PC-3 (cell line): ENCODE data around the gene GABRA5. TPM values are rescaled to one million over a fixed set of nuclear protein-coding genes. Genes with fewer than 3 reads are reported as not detected.
"Not testable (repeated sequence)": the region's sequence is repeated elsewhere in the genome, so short reads cannot be mapped to it uniquely, and the experiment has no call there.

Experiments
- ATAC-seq: fragments of 200-7000 bp; cut with Tn5 transposase; 2 replicates; pipeline ENCODE4 v1.9.1; 2020; ENCODE audit warnings: mild to moderate bottlenecking, moderate library complexity
- Bru-seq: library from RNA; stranded (reverse); fragments of 400-500 nt; gene quantifications from one replicate; lab custom pipeline; 2021; lab: Mats Ljungman, UMichigan
- BruChase-seq, 2 experiments: library from RNA; stranded (reverse); fragments of 400-500 nt; gene quantifications; one replicate each; lab custom pipeline; 2021; lab: Mats Ljungman, UMichigan
- BruUV-seq: library from RNA; stranded (reverse); fragments of 400-500 nt; replicated peaks from 2 replicates; lab custom pipeline; 2021; lab: Mats Ljungman, UMichigan
- CTCF ChIA-PET: fragments of 300-600 bp; sonication (Branson Sonifier 250); formaldehyde crosslinking; loops from one replicate; lab custom pipeline; 2022; ENCODE audit warnings: antibody characterized with exemption; lab: Charles Lee
- POLR2A ChIA-PET: fragments of 300-600 bp; sonication (Branson Sonifier 250); formaldehyde crosslinking; loops from one replicate; lab custom pipeline; 2022; ENCODE audit warnings: antibody characterized with exemption; ENCODE audit not compliant: unreplicated experiment; lab: Charles Lee
- DNase-seq: peaks from one replicate; pipeline ENCODE4 v3.0.0-alpha.2; 2015
- H2AFZ ChIP-seq: fragments of 300-600 bp; sonication (generic); 2 replicates; pipeline ENCODE4 v1.6.0; 2016; ENCODE audit warnings: antibody characterized with exemption, low read length
- H3F3A ChIP-seq: fragments of 300-600 bp; sonication (generic); one replicate; pipeline ENCODE4 v1.6.0; 2017; ENCODE audit warnings: antibody characterized with exemption, low read length, control low read depth, mild to moderate bottlenecking; ENCODE audit not compliant: unreplicated experiment
- H3K27ac ChIP-seq: fragments of 300-600 bp; sonication (generic); 2 replicates; pipeline ENCODE4 v1.5.1; 2016; ENCODE audit warnings: mild to moderate bottlenecking, low read length
- H3K27me3 ChIP-seq: fragments of 300-600 bp; sonication (generic); 2 replicates; pipeline ENCODE4 v1.6.1; 2016; ENCODE audit warnings: low read length, mixed read lengths
- H3K36me3 ChIP-seq: fragments of 300-600 bp; sonication (generic); 2 replicates; pipeline ENCODE4 v1.6.1; 2016; ENCODE audit warnings: low read depth, mixed run types, low read length, mixed read lengths
- H3K4me1 ChIP-seq: fragments of 300-600 bp; sonication (generic); 2 replicates; pipeline ENCODE4 v1.5.1; 2016; ENCODE audit warnings: low read length; ENCODE audit not compliant: insufficient read depth
- H3K4me2 ChIP-seq: fragments of 300-600 bp; sonication (generic); 2 replicates; pipeline ENCODE4 v1.6.0; 2016; ENCODE audit warnings: low read length
- H3K4me3 ChIP-seq: fragments of 300-600 bp; sonication (generic); 2 replicates; pipeline ENCODE4 v1.5.1; 2016; ENCODE audit warnings: mild to moderate bottlenecking, low read length, mixed read lengths
- H3K79me2 ChIP-seq: fragments of 300-600 bp; sonication (generic); 2 replicates; pipeline ENCODE4 v1.6.1; 2017; ENCODE audit warnings: low read length, mixed read lengths
- H3K9ac ChIP-seq: fragments of 300-600 bp; sonication (generic); 2 replicates; pipeline ENCODE4 v1.6.0; 2016; ENCODE audit warnings: mild to moderate bottlenecking, low read length
- H3K9me2 ChIP-seq: fragments of 300-600 bp; sonication (generic); replicated peaks from 2 replicates; pipeline ENCODE4 v1.6.1; 2016; ENCODE audit warnings: mixed run types, low read length, mixed read lengths
- H3K9me3 ChIP-seq: fragments of 300-600 bp; sonication (generic); 2 replicates; pipeline ENCODE4 v1.6.1; 2016; ENCODE audit warnings: low read length, mixed read lengths
- H4K20me1 ChIP-seq: fragments of 300-600 bp; sonication (generic); 2 replicates; pipeline ENCODE4 v1.6.1; 2016; ENCODE audit warnings: low read length, mixed read lengths
- EZH2 ChIP-seq: fragments of 300-600 bp; sonication (generic); IDR thresholded peaks from one replicate; pipeline ENCODE4 v1.6.1; 2017; ENCODE audit warnings: antibody characterized with exemption, mild to moderate bottlenecking, low read length; ENCODE audit not compliant: unreplicated experiment
- EZH2phosphoT487 ChIP-seq: fragments of 300-600 bp; sonication (generic); IDR thresholded peaks from 2 replicates; pipeline ENCODE4 v1.6.1; 2018; ENCODE audit warnings: mild to moderate bottlenecking, antibody characterized with exemption, low read length, borderline replicate concordance
- intact Hi-C: fragments of 100-400 bp; cut with micrococcal nuclease; formaldehyde crosslinking; loops from 2 replicates; pipeline ENCODE4 v1.9.0; 2023
- long read RNA-seq: library from polyadenylated mRNA; unstranded; transcript quantifications from one replicate; pipeline ENCODE4 v2.0.0, GENCODE V29; 2021; ENCODE audit not compliant: unreplicated experiment
- total RNA-seq: library from RNA; depleted of rRNA; stranded (reverse); fragments of >200 nt; gene quantifications from 2 replicates; pipeline ENCODE4 v1.2.3, GENCODE V29; 2014; rRNA removed
- TF ChIP-seq, protein P1 (sequence below): fragments of 300-600 bp; sonication (generic); conservative IDR thresholded peaks from 2 replicates; pipeline ENCODE4 v1.5.1; 2017; ENCODE audit warnings: antibody characterized with exemption, low read depth, mild to moderate bottlenecking, low read length

GABRA5 gene
- not detected in 2 replicates for total RNA-seq
- Bru-seq, nascent RNA: percentile 1 among the genes with signal in this experiment
- BruChase-seq, experiment 1, labeled RNA remaining after a 6-hour chase: not detected
- percentile 3 among the genes with signal in this experiment for BruChase-seq, experiment 2, labeled RNA remaining after a 2-hour chase
- long read RNA-seq: 0 reads

DNA sequence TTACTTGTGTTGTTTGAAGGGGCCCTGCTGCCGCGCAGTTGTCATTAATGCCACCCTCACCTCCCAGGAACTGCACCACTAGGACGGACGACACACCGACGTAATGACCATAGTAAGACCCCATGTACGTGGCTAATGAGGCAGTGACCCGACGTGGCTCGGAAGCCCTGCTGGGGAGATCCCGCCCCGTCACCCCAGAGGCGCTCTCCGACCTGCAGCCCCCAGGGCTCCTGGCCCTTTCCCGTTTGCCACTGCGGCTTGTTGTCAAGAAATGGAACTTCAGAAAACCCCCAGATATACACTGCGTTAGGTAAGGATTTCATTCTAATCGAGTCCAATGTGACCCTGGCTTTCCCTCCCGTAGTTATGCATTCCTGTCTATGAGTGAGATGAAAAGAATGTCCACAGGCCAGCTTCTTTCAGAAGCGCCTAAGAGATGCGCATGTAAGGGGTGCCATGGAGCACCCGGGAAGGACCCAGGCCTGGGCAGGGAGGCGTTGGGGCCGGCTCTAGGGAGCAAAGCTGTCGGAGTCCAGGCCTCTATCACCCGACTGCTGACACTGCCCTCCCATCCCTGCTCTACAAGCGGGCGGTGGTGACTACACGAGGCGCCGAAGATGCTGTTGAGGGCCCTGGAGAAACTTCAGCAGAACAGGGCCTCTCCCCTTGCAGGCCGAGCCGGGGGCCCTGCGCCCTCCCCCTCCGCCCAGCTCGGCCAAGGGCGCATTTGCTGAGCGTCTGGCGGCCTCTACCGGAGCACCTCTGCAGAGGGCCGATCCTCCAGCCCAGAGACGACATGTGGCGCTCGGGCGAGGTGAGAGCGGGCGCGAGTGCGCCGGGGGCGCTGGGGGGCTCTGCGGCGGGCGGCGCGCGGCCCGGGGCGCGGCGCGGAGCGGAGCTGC, at the start of gene GABRA5:
GABRA5 (plus strand) TSS at position 765 of the 902 bp plus-strand sequence. CDS start 2,187 bp downstream, outside the sequence.
- peak; percentile 15 for DNase-seq
- Histone ChIP-seq H3K9ac (no peak within 1 kb of the TSS), H3K27ac (no peak within 1 kb of the TSS), H3K79me2 (no peaks in the 10 kb centered on the region), H3K36me3 (no peaks in the 10 kb centered on the region), H3K4me2 (no peak within 1 kb of the TSS), H3K9me2 (no peaks in the 10 kb centered on the region), H3F3A (no peaks in the 10 kb centered on the region), H2AFZ (no peak within 1 kb of the TSS), H3K4me3 (no peak within 1 kb of the TSS), H3K9me3 (no peaks in the 10 kb centered on the region), H3K27me3 (peaks cover 25% of the 10 kb centered on the region), H4K20me1 (no peaks in the 10 kb centered on the region), H3K4me1 (no peaks in the 10 kb centered on the region)
- intact Hi-C loops: no loop called here
- BruUV-seq: no TSS peak
- TF ChIP-seq, protein P1, sequence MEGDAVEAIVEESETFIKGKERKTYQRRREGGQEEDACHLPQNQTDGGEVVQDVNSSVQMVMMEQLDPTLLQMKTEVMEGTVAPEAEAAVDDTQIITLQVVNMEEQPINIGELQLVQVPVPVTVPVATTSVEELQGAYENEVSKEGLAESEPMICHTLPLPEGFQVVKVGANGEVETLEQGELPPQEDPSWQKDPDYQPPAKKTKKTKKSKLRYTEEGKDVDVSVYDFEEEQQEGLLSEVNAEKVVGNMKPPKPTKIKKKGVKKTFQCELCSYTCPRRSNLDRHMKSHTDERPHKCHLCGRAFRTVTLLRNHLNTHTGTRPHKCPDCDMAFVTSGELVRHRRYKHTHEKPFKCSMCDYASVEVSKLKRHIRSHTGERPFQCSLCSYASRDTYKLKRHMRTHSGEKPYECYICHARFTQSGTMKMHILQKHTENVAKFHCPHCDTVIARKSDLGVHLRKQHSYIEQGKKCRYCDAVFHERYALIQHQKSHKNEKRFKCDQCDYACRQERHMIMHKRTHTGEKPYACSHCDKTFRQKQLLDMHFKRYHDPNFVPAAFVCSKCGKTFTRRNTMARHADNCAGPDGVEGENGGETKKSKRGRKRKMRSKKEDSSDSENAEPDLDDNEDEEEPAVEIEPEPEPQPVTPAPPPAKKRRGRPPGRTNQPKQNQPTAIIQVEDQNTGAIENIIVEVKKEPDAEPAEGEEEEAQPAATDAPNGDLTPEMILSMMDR: 0 out of 2 replicates have a peak, but pooled peaks have one; percentile 15
- no peak for TF ChIP-seq EZH2
- no peak for TF ChIP-seq EZH2phosphoT487
- ChIA-PET CTCF (no interaction called here), POLR2A (no interaction called here)
- peak; percentile 58; the same call in 1 of the 2 replicates for ATAC-seq

GRCh38 chr15:26831191-26831590, 35.7 kb upstream of the GABRA5 start:
- CTCF ChIA-PET, H3F3A ChIP-seq, H3K9me2 ChIP-seq, H3K27ac ChIP-seq, DNase-seq, intact Hi-C loops, H3K79me2 ChIP-seq, H2AFZ ChIP-seq, H3K9ac ChIP-seq, POLR2A ChIA-PET, BruUV-seq, H4K20me1 ChIP-seq, H3K27me3 ChIP-seq, ATAC-seq, H3K4me3 ChIP-seq, H3K4me1 ChIP-seq, H3K4me2 ChIP-seq, H3K36me3 ChIP-seq: not testable (repeated sequence)
- H3K9me3 ChIP-seq: peaks cover 17% of the 10 kb centered on the region; the same call in 1 of the 2 replicates

DNA sequence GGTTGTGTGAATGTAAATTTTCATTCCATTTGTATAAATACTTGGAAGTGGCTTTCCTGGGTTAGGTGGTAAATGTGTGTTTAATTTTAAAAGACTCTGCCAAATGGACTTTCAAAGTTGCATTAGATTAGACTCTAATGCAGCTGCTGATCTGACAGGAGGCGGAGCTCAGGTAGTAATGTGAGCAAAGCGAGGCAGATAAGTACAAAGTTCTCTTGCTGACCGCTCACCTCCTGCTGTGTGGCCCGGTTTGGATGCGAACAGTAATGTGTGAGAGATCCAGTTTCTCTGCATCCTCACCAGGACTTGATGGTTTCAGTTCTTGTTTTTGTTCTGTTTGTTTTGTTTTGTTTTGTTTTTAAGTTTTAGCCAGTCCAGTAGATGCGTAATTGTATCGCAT, 34.9 kb upstream of the GABRA5 start:
- Histone ChIP-seq H3K4me2 (no peak overlapping the region), H3K27ac (no peak overlapping the region), H4K20me1 (no peaks in the 10 kb centered on the region), H3K9ac (no peak overlapping the region), H3K9me3 (peaks cover 25% of the 10 kb centered on the region), H3K9me2 (no peaks in the 10 kb centered on the region), H3K27me3 (peaks cover 10% of the 10 kb centered on the region; the same call in 1 of the 2 replicates), H3K4me1 (no peaks in the 10 kb centered on the region), H3K36me3 (no peaks in the 10 kb centered on the region), H3F3A (no peaks in the 10 kb centered on the region), H3K4me3 (no peak overlapping the region), H3K79me2 (no peaks in the 10 kb centered on the region), H2AFZ (no peak overlapping the region)
- DNase-seq: no peak
- ChIA-PET CTCF (no interaction called here), POLR2A (no interaction called here)
- no peak for ATAC-seq
- no TSS peak for BruUV-seq
- TF ChIP-seq EZH2phosphoT487: no peak
- TF ChIP-seq, protein P1: no peak
- no peak for TF ChIP-seq EZH2
- intact Hi-C loops: no loop called here
